Erythroblast (primary cell): ENCODE results near the gene LHFPL3.

Experiments
- GATA1 ChIP-seq: IDR thresholded peaks from 2 replicates; pipeline ENCODE4 v1.6.1; 2011; ENCODE audit warnings: low read depth, mild to moderate bottlenecking, control low read depth, low read length, moderate library complexity
- POLR2A ChIP-seq: IDR thresholded peaks from 2 replicates; pipeline ENCODE4 v1.6.1; 2011; ENCODE audit warnings: mild to moderate bottlenecking, low read length

DNA sequence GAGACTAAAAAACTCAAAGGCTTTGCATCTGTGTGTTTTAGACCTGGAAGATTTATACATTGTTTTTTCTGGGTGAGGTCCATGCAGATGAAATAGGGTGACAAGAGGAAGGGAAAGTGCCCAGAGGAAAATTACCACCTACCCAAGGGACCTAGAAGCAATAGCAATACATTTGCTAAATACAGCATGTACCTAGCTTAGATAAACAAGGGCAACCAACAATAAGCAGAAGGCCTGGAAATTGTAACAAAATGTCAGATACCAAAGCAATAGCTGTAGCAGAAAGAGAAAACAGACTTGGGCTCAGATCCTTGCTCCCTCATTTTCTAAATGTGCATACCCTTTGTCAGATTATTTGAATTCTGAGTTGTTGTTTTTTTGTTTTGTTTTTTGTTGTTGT is 367.2 kb downstream of the LHFPL3 start:
- TF ChIP-seq POLR2A (no peak), GATA1 (no peak)
